ENCODE data around the gene NUP43. TPM values are rescaled to one million over a fixed set of nuclear protein-coding genes. Genes with fewer than 3 reads are reported as not detected.
A peak's percentile ranks its signal among the peaks of the same experiment; 100 is the strongest.
"Not testable (repeated sequence)": the region's sequence is repeated elsewhere in the genome, so short reads cannot be mapped to it uniquely, and the experiment has no call there.

NUP43 gene
- total and polyA plus RNA-seq, 9 donors = 8.9 to 37.3 (median 25.8) TPM

DNA sequence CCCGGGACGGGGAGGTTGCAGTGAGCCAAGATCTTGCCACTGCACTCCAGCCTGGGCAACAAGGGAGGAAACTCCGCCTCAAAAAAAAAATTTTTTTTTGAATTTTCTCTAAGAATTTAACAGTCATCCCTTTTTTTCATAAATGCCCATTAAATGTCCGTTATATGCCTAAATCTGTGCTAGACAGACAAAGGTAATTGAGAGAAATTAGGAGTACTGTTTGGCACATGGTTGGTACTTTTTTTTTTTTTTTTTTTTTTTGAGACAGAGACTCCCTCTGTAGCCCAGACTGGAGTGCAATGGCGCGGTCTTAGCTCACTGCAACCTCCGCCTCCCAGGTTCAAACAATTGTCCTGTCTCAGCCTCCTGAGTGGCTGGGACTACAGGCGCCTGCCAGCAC is 4.9 kb upstream of the NUP43 start:
- DNase-seq = no peak
- WGBS, 3 donors = 80 to 91% (median 85%) methylated on average over 8 of the region's 8 CpGs
- Histone ChIP-seq H3K27me3 (no peaks in the 10 kb centered on the region), H3K4me3 (no peak overlapping the region), H3K27ac (no peak overlapping the region), H3K4me1 (ENCODE audit: insufficient read depth) (peaks cover 8% of the 10 kb centered on the region), H3K36me3 (no peaks in the 10 kb centered on the region), H3K9me3 (no peaks in the 10 kb centered on the region)
- no peak for TF ChIP-seq EP300 (IDR thresholded peaks at IDR 0.05)
- TF ChIP-seq, protein P1, sequence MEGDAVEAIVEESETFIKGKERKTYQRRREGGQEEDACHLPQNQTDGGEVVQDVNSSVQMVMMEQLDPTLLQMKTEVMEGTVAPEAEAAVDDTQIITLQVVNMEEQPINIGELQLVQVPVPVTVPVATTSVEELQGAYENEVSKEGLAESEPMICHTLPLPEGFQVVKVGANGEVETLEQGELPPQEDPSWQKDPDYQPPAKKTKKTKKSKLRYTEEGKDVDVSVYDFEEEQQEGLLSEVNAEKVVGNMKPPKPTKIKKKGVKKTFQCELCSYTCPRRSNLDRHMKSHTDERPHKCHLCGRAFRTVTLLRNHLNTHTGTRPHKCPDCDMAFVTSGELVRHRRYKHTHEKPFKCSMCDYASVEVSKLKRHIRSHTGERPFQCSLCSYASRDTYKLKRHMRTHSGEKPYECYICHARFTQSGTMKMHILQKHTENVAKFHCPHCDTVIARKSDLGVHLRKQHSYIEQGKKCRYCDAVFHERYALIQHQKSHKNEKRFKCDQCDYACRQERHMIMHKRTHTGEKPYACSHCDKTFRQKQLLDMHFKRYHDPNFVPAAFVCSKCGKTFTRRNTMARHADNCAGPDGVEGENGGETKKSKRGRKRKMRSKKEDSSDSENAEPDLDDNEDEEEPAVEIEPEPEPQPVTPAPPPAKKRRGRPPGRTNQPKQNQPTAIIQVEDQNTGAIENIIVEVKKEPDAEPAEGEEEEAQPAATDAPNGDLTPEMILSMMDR (IDR thresholded peaks at IDR 0.05) = no peak
- TF ChIP-seq POLR2A (IDR thresholded peaks at IDR 0.05) = no peak
- intact Hi-C loops (cut with DNase I) = no loop called here

DNA sequence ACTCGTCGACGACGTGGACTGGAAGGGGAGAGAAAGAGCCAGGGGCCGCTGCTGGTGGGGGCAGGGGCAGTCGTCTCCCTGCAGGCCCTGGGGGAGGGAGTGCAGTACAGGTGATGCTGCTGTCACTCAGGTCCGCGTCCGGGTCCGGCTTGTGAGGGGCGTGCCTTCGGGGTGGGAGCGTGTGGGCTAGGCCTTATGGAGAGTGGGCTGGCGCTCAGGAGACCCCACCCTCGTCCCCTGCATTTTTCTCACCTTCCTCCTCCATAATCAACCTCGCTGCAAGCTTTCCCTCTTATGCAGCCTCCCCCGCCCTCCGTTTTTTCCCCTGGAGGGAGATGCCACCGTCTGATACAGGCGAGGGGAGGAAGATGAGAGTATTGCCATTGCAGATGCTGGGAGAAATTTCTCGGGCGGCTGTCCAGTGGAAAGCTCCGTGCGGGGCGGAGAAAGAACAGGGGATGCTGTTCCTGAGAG is 3.8 kb upstream of the NUP43 start:
- H3K36me3 ChIP-seq = no peaks in the 10 kb centered on the region
- H3K9me3 ChIP-seq = no peaks in the 10 kb centered on the region
- DNase-seq = peak in 2 of 5 donors; percentile 32 to 64
- no peak for TF ChIP-seq POLR2A (IDR thresholded peaks at IDR 0.05)
- no peak for TF ChIP-seq EP300 (IDR thresholded peaks at IDR 0.05)
- TF ChIP-seq, protein P1 (IDR thresholded peaks at IDR 0.05) = no peak
- peak overlapping the region in 1 of 2 donors; percentile 54 for H3K27ac ChIP-seq
- intact Hi-C loops (cut with DNase I) = no loop called here
- no peaks in the 10 kb centered on the region for H3K27me3 ChIP-seq
- peak overlapping the region; percentile 86 for H3K4me3 ChIP-seq
- peaks cover 9% of the 10 kb centered on the region for H3K4me1 ChIP-seq (ENCODE audit: insufficient read depth)
- 0% methylated on average over 25 of the region's 25 CpGs for WGBS, 3 donors

DNA sequence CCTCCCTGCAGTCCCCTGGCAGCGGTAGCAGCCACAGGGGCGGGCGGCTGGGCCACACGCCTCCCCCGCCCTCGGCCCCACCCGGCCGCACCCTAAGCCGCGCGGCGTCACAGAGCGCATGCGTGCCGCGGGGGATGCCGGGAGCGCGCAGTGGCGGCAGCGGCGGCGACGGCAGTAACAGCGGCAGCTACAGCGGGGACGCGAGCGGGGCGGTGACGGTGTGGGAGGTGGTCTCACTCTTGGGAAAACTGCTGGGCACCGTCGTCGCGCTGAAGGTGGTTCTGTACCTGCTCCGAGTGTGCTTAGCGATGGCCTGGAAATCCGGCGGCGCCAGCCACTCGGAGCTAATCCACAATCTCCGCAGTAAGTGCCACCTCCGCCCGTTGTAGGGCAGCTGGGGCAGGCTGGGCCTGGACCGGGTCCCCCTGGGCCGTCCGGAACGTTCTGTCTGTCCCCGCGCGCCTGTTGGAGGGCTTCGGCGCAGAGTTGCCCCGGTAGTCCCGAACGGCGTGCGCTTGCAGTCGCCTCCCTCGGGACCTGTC is 3.3 kb upstream of the NUP43 start, which contains the start of gene PCMT1:
Gene PCMT1 (plus strand): TSS at position 148 of the 542 bp plus-strand sequence. CDS start 161 bp downstream, at position 309.
- Histone ChIP-seq H3K4me3 (peak within 1 kb of the TSS; percentile 86), H3K36me3 (no peaks in the 10 kb centered on the region), H3K4me1 (ENCODE audit: insufficient read depth) (peaks cover 11% of the 10 kb centered on the region), H3K9me3 (no peaks in the 10 kb centered on the region), H3K27me3 (no peaks in the 10 kb centered on the region), H3K27ac (peak within 1 kb of the TSS; percentile 4 to 54)
- WGBS, 3 donors = 0 to 1% (median 0%) methylated on average over 28 to 60 of the region's 60 CpGs
- TF ChIP-seq POLR2A (IDR thresholded peaks at IDR 0.05) (peak; percentile 62), EP300 (IDR thresholded peaks at IDR 0.05) (no peak)
- intact Hi-C loops (cut with DNase I) = no loop called here
- DNase-seq = peak; percentile 84 to 90 (median 88)

DNA sequence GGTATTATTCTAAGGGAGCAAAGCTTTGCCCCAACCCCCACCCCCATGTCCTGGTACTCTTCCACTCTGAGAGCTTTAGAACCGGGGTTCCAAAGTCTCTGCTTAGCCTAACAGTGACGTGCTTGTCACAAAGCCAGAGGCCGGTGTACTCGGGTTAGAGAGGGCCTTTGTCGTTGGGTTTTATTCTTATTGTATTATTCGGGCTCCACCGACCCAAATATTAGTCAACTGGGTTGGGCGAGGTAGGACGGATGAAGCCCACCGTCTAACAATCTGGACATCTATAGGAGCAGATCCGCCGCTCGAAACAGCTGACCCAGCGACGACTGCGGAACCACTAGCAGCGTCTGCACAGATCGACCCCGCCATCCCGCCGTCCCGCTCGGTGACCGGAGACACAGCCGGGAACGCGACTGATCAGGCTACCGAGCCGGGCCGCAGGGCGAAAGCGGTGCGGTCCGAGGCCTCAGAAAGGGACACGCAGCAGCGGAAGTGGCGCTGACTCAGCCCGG is 2.8 kb upstream of the NUP43 start:
- H3K36me3 ChIP-seq; H3K9me3 ChIP-seq; intact Hi-C loops (cut with DNase I); DNase-seq; H3K27me3 ChIP-seq: not testable (repeated sequence)
- peak overlapping the region; percentile 86 for H3K4me3 ChIP-seq
- 0 to 1% (median 1%) methylated on average over 21 to 25 of the region's 38 CpGs for WGBS, 3 donors
- H3K4me1 ChIP-seq (ENCODE audit: insufficient read depth) = peaks cover 11% of the 10 kb centered on the region
- H3K27ac ChIP-seq = peak overlapping the region in 1 of 2 donors; percentile 54

DNA sequence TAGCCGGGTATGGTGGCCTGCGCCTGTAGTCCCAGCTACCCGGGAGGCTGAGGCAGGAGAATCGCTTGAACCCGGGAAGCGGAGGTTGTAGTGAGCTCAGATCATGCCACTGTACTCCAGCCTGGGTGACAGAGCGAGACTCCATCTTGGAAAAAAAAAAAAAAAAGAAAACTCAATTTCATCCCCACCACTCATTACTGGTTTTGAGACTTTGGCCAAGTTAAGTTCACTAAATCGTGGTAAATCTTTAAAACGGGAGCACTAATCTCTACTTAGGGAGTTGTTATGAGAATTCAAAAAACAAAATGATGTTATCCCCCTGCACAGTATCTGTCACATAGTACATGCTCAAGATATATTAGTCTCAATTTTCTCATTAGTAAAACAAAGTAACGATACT is 1.1 kb downstream of the NUP43 start:
- H3K9me3 ChIP-seq; DNase-seq; H3K36me3 ChIP-seq; intact Hi-C loops (cut with DNase I); H3K27me3 ChIP-seq; H3K4me3 ChIP-seq; H3K27ac ChIP-seq; H3K4me1 ChIP-seq (ENCODE audit: insufficient read depth): not testable (repeated sequence)
- 68 to 70% (median 70%) methylated on average over 10 of the region's 10 CpGs for WGBS, 3 donors

DNA sequence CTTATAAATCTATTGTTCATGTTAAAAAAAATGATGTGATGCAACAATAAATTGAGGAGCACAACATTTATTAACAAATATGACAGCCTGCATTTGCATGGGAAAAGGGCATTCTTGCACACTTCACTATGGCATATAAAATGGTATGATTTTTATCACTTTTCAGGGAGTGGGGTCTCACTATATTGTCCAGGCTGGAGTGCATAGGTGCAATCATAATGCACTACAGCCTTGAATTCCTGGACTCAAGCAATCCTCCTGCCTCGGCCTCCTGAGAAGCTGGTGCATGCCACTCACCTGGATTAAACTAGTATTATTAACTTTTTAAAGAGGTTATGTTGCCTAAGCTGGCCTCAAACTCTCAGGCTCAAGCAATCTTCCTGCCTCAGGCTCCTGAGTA is 11.4 kb downstream of the NUP43 start:
- Histone ChIP-seq H3K9me3 (no peaks in the 10 kb centered on the region), H3K36me3 (no peaks in the 10 kb centered on the region), H3K4me1 (ENCODE audit: insufficient read depth) (no peaks in the 10 kb centered on the region), H3K27me3 (no peaks in the 10 kb centered on the region), H3K27ac (no peak overlapping the region), H3K4me3 (no peak overlapping the region)
- TF ChIP-seq, protein P1 (IDR thresholded peaks at IDR 0.05) = no peak
- TF ChIP-seq EP300 (IDR thresholded peaks at IDR 0.05) (no peak), POLR2A (IDR thresholded peaks at IDR 0.05) (no peak)
- intact Hi-C loops (cut with DNase I) = no loop called here
- 95 to 97% (median 95%) methylated on average over 1 of the region's 1 CpG for WGBS, 3 donors
- DNase-seq = no peak
